ENCODE results near the gene ABI1.

The ABI1 gene

DNA sequence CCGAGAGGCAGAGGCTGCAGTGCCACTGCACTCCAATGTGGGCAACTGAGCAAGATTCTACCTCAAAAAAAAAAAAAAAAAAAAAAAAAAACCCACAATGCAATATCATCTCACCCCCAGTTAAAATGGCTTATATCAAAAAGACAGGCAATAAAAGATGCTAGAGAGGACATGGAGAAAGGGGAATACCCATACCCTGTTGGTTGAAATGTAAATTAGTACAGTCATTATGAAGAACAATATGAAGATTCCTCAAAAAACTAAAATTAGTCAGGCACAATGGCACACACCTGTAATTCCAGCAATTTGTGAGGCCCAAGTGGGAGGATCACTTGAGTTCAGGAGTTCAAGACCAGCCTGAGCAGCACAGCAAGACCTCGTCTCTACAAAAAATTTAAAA, 25.7 kb downstream of the ABI1 start:
- DNase-seq (ENCODE audit: insufficient read length, low spot score) (no peak), FAIRE-seq (no peak)
- TF ChIP-seq, protein P1, sequence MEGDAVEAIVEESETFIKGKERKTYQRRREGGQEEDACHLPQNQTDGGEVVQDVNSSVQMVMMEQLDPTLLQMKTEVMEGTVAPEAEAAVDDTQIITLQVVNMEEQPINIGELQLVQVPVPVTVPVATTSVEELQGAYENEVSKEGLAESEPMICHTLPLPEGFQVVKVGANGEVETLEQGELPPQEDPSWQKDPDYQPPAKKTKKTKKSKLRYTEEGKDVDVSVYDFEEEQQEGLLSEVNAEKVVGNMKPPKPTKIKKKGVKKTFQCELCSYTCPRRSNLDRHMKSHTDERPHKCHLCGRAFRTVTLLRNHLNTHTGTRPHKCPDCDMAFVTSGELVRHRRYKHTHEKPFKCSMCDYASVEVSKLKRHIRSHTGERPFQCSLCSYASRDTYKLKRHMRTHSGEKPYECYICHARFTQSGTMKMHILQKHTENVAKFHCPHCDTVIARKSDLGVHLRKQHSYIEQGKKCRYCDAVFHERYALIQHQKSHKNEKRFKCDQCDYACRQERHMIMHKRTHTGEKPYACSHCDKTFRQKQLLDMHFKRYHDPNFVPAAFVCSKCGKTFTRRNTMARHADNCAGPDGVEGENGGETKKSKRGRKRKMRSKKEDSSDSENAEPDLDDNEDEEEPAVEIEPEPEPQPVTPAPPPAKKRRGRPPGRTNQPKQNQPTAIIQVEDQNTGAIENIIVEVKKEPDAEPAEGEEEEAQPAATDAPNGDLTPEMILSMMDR (IDR thresholded peaks at IDR 0.05; ENCODE audit: insufficient read depth, missing control alignments) = no peak

DNA sequence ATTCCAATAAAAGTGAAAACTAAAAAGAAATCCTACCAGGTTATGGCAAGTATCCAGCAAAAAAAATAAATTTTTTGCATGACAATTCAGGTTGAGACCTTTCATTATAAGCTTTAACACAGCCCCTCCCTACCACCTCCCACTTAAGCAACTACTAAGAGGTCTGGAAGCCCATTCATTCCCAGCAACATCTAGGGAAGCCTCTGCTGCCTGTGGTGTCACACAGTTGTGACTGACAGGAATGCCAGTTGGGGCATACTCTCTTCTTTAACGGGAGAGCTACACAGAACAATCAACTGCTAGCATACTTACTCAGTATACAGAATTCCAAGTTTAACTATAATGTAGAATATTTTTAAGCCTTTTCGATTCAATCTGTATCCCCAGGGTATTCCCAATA, 27.8 kb downstream of the ABI1 start:
- FAIRE-seq (no peak), DNase-seq (ENCODE audit: insufficient read length, low spot score) (no peak)
- TF ChIP-seq, protein P1 (IDR thresholded peaks at IDR 0.05; ENCODE audit: insufficient read depth, missing control alignments) = no peak

DNA sequence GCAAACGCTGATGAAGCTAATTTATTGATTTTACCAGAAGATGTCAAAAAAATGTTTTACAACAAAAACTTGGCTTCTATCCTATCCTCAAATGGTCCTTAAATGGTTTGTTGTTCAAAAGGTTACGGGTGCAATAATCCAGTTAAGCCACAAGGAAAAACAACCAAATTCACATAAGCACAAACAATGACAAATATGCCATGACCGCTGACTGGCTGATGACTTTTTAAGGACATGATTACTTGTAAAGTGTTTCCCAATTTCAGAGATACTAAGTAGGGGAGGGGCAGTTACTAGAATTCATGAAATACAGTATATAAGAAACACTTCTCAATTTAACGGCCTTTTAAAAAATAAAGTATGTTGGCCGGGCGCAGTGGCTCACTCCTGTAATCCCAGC, 28.8 kb downstream of the ABI1 start:
- TF ChIP-seq, protein P1 (IDR thresholded peaks at IDR 0.05; ENCODE audit: insufficient read depth, missing control alignments) = no peak
- FAIRE-seq (no peak), DNase-seq (ENCODE audit: insufficient read length, low spot score) (no peak)

DNA sequence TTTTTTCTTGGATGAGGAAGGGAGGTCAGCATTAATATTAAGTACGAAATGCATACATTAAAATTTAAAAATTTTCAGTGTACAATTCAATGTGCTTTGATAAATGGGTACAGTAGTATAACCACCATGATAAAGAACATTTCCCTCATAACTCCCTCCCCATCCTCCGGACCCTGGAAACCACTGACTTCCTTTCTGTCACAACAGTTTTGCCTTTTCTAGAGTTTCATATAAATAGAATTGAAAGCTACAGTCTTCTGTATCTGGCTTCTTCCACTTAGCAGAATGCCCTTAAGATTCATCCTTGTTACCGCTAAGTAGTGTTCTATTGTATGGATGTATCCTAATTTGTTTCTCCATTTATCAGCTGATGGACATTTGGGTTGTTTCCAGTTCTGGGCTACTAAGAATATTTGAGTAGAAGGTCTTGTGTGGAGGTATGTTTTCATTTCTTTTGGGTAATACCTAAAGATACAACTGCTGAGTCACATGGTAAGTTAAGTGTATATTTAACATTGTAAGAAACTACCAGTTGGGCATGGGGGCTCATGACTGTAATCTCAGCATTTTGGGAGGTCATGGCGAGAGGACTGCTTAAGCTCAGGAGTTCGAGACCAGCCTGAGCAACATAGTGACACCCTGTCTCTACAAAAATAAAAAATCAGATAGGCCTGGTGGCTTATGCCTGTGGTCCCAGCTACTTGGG, 30.8 kb downstream of the ABI1 start:
- TF ChIP-seq, protein P1 (IDR thresholded peaks at IDR 0.05; ENCODE audit: insufficient read depth, missing control alignments) = no peak
- DNase-seq (ENCODE audit: insufficient read length, low spot score) (no peak), FAIRE-seq (no peak)

DNA sequence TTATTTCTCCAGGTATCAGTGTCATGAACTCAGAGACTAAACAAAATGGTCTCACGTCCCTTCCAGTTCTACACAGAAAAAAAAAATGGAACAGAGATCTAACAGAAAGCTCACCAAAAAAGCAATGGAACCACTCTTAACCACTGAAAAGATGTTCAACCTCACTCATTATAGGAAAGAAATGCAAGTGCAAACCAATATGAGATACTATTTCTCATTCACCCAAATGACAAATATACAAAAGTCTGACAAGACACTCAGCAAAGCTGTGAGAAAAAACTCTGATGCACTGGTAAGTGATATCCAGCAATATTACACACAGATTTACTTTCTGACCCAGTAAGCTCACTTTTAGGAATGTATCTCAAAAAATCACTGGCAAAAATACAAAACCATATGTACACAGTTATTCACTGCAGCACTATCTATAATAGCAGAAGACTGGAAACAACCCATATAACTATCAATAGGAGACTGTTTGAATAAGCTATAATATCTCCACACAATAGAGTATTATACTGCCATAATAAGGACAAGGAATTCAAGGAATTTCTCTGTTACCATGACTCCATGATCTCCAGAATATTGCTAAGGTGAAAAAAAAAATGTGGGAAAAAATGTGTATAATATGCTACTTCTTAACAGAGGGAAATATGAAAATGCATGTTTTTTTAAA, 36.6 kb downstream of the ABI1 start:
- no peak for FAIRE-seq
- TF ChIP-seq, protein P1 (IDR thresholded peaks at IDR 0.05; ENCODE audit: insufficient read depth, missing control alignments) = no peak
- no peak for DNase-seq (ENCODE audit: insufficient read length, low spot score)

DNA sequence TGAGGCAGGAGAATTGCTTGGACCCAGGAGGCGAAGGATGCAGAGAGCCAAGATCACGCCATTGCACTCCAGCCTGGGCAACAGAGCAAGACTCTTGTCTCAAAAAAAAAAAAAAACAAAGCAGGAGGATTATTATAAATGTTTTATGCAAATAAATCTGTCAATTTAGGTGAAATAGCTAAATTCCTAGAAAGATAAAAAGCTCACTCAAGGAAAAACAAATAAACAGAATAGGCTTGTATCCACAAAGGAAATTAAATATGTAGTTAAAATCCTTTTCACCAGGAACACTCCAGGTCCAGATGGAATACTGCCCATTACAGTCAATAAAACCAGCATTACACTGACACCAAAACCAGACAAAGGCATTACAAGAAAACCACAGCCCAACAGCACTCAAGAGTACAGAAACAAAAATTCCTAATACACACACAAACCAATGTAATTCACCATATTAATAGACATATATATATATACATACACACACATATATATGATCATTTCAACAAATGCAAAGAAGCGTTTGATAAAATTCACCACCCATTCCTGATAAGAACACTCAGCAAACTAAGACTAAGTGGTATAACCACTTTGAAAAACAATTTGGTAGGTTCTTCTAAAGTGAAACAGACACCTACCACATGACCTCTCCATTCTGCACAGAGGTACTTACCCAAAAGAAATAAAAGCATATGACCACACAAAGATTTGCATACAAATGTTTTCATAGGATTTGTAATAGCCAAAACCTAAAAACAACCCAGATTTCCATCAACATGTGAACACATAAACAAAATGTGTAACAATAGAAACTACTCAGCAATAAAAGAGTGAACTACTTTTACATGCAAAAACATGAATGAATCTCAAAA, 38.8 kb downstream of the ABI1 start:
- peak; percentile 55 for FAIRE-seq
- no peak for DNase-seq (ENCODE audit: insufficient read length, low spot score)
- TF ChIP-seq, protein P1 (IDR thresholded peaks at IDR 0.05; ENCODE audit: insufficient read depth, missing control alignments) = no peak

Data from D721Med (cell line).